GM12878 (cell line): ENCODE results near the gene CAP2.

Experiments
- BCL11A ChIP-seq: IDR thresholded peaks from 2 replicates; pipeline ENCODE4 v1.6.1; 2011; ENCODE audit warnings: low read depth, low read length
- CBFB ChIP-seq: IDR thresholded peaks from 2 replicates; pipeline ENCODE4 v1.6.1; 2016; ENCODE audit warnings: antibody characterized with exemption, low read depth
- DPF2 ChIP-seq: fragments of 450-650 bp; IDR thresholded peaks from 2 replicates; pipeline ENCODE4 v1.6.1; 2017; ENCODE audit warnings: mild to moderate bottlenecking
- EZH2 ChIP-seq: IDR thresholded peaks from 2 replicates; pipeline ENCODE4 v1.6.1; 2012; ENCODE audit warnings: low read depth, mild to moderate bottlenecking, control low read depth, inconsistent platforms, low read length, borderline replicate concordance; ENCODE audit not compliant: control insufficient read depth
- HDAC6 ChIP-seq: fragments of 200-600 bp; sonication (generic); IDR thresholded peaks from one replicate; pipeline ENCODE4 v1.8.0; 2017; ENCODE audit warnings: antibody characterized with exemption; ENCODE audit not compliant: unreplicated experiment
- IRF4 ChIP-seq: IDR thresholded peaks from 2 replicates; pipeline ENCODE4 v1.6.1; 2011; ENCODE audit warnings: low read depth, low read length
- JUNB ChIP-seq: IDR thresholded peaks from 2 replicates; pipeline ENCODE4 v1.6.1; 2016; ENCODE audit warnings: antibody characterized with exemption, mild to moderate bottlenecking
- SRF ChIP-seq, 2 experiments: IDR thresholded peaks; 2 replicates each; pipeline ENCODE4 v1.6.1; 2011; ENCODE audit warnings: low read depth in 2 of 2, low read length in 2 of 2, mild to moderate bottlenecking in 1 of 2, moderate library complexity in 1 of 2
- SUZ12 ChIP-seq: fragments of 200-600 bp; sonication (generic); IDR thresholded peaks from one replicate; pipeline ENCODE4 v1.6.1; 2018; ENCODE audit warnings: antibody characterized with exemption, mild to moderate bottlenecking; ENCODE audit not compliant: unreplicated experiment
- TAF1 ChIP-seq: IDR thresholded peaks from 2 replicates; pipeline ENCODE4 v1.6.1; 2011; ENCODE audit warnings: mild to moderate bottlenecking, low read depth, low read length, borderline replicate concordance
- TF ChIP-seq, protein P1 (sequence below), 3 experiments: IDR thresholded peaks in 2 of 3; conservative IDR thresholded peaks in 1 of 3; 2 replicates each; pipeline ENCODE4 v1.5.1; 2011; ENCODE audit warnings: low read depth in 3 of 3, low read length in 3 of 3, mild to moderate bottlenecking in 3 of 3, control low read depth in 2 of 3, moderate library complexity in 2 of 3, inconsistent platforms in 1 of 3, mixed read lengths in 1 of 3; ENCODE audit not compliant: control insufficient read depth in 2 of 3, insufficient read depth in 1 of 3; ENCODE audit errors: extremely low read depth in 1 of 3

GRCh38 chr6:17599877-17600526, 206.6 kb downstream of the CAP2 start, which contains the start of gene FAM8A1:
- TF ChIP-seq IRF4 = 0 out of 2 replicates have a peak, but pooled peaks have one; percentile 4
- no peak for TF ChIP-seq HDAC6
- TF ChIP-seq, protein P1, sequence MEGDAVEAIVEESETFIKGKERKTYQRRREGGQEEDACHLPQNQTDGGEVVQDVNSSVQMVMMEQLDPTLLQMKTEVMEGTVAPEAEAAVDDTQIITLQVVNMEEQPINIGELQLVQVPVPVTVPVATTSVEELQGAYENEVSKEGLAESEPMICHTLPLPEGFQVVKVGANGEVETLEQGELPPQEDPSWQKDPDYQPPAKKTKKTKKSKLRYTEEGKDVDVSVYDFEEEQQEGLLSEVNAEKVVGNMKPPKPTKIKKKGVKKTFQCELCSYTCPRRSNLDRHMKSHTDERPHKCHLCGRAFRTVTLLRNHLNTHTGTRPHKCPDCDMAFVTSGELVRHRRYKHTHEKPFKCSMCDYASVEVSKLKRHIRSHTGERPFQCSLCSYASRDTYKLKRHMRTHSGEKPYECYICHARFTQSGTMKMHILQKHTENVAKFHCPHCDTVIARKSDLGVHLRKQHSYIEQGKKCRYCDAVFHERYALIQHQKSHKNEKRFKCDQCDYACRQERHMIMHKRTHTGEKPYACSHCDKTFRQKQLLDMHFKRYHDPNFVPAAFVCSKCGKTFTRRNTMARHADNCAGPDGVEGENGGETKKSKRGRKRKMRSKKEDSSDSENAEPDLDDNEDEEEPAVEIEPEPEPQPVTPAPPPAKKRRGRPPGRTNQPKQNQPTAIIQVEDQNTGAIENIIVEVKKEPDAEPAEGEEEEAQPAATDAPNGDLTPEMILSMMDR (IDR thresholded peaks at IDR 0.05 in 2 of 3, conservative IDR thresholded peaks at IDR 0.05 in 1 of 3; ENCODE audit: control insufficient read depth in 2 of 3, extremely low read depth in 1 of 3, insufficient read depth in 1 of 3, low read depth in 3 of 3, low read length in 3 of 3) = peak in 2 of 3 experiments; percentile 23 to 51; a peak in 2 of 6 replicates
- TF ChIP-seq DPF2 = no peak
- TF ChIP-seq BCL11A = 0 out of 2 replicates have a peak, but pooled peaks have one; percentile 4
- no peak for TF ChIP-seq JUNB
- TF ChIP-seq TAF1 = no peak; the same call in 1 of the 2 replicates
- no peak for TF ChIP-seq EZH2
- TF ChIP-seq CBFB = peak; percentile 97
- 0 out of 4 replicates have a peak, but pooled peaks of 1 of the 2 experiments have one; percentile 45 for TF ChIP-seq SRF (IDR thresholded peaks at IDR 0.05; ENCODE audit: low read depth in 2 of 2, low read length in 2 of 2)
- TF ChIP-seq SUZ12 = no peak
